ENCODE results near the gene PGRMC1.
"Not testable (repeated sequence)": the region's sequence is repeated elsewhere in the genome, so short reads cannot be mapped to it uniquely, and the experiment has no call there.

The PGRMC1 gene

DNA sequence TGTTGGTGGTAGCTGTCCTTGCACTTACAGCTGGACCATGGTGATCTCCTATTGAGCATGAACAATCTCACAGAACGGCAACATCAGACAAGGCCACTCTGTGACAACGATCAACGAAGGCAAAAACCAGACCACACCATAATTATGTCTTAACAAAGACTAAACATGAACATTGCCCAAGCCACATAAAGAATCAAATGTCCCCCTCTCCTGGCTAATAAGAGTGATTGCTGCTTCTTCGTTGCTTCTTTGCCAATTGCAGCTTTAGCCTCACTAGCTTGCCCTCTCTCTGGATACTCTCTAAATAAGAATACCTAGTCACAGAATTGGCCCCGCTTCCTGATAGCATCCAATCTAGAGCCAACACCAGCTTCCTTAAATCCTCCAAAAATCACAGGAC lies 41.5 kb upstream of the PGRMC1 start:
- TF ChIP-seq, protein P1, sequence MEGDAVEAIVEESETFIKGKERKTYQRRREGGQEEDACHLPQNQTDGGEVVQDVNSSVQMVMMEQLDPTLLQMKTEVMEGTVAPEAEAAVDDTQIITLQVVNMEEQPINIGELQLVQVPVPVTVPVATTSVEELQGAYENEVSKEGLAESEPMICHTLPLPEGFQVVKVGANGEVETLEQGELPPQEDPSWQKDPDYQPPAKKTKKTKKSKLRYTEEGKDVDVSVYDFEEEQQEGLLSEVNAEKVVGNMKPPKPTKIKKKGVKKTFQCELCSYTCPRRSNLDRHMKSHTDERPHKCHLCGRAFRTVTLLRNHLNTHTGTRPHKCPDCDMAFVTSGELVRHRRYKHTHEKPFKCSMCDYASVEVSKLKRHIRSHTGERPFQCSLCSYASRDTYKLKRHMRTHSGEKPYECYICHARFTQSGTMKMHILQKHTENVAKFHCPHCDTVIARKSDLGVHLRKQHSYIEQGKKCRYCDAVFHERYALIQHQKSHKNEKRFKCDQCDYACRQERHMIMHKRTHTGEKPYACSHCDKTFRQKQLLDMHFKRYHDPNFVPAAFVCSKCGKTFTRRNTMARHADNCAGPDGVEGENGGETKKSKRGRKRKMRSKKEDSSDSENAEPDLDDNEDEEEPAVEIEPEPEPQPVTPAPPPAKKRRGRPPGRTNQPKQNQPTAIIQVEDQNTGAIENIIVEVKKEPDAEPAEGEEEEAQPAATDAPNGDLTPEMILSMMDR (IDR thresholded peaks at IDR 0.05; ENCODE audit: low read depth, low read length), result peak; percentile 34

GRCh38 chrX:119201570-119201969 lies 34.5 kb upstream of the PGRMC1 start:
- no peak for DNase-seq (ENCODE audit: extremely low read depth, low read depth)
- TF ChIP-seq, protein P1 (IDR thresholded peaks at IDR 0.05; ENCODE audit: low read depth, low read length), result no peak

More for the DNA sequence above, 41.5 kb upstream of the PGRMC1 start:
- no peak for DNase-seq (ENCODE audit: extremely low read depth, low read depth)

DNA sequence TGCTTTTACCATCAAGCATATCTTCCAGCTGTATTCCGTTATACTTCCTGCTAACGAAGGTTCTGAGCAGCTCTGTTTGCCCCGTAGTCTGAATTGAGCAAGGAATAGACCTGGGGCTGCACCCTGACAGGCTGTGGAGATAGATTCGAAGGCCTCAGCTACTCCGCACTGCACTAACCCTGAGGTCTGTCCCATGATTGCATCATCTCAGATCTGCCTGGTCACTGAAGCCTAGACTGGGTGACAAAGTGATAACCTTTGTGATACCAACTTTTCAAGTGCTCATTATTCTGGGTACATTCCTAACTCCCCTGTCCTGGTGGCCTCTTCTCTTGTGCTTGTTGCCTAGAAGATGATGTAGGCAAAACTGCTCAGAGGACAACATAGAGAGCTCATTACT lies 29.9 kb upstream of the PGRMC1 start:
- DNase-seq (ENCODE audit: extremely low read depth, low read depth), result no peak

DNA sequence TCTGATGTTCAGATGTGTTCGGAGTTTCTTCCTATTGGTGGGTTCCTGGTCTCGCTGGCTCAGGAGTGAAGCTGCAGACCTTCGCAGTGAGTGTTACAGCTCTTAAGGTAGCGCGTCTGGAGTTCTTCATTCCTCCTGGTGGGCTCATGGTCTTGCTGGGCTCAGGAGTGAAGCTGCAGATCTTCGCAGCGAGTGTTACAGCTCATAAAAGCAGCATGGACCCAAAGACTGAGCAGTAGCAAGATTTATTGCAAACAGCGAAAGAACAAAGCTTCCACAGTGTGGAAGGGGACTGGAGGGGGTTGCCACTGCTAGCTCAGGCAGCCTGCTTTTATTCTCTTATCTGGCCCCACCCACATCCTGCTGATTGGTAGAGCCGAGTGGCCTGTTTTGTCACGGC lies 28.6 kb upstream of the PGRMC1 start:
- not testable (repeated sequence) for DNase-seq (ENCODE audit: extremely low read depth, low read depth)

More for the DNA sequence above, 29.9 kb upstream of the PGRMC1 start:
- TF ChIP-seq, protein P1 (IDR thresholded peaks at IDR 0.05; ENCODE audit: low read depth, low read length), result no peak

GRCh38 chrX:119208401-119209057 lies 27.6 kb upstream of the PGRMC1 start:
- no peak for DNase-seq (ENCODE audit: extremely low read depth, low read depth)
- TF ChIP-seq, protein P1 (IDR thresholded peaks at IDR 0.05; ENCODE audit: low read depth, low read length), result no peak

GRCh38 chrX:119210931-119211648 lies 25.0 kb upstream of the PGRMC1 start:
- DNase-seq (ENCODE audit: extremely low read depth, low read depth), result not testable (repeated sequence)

- TF ChIP-seq, protein P1 (IDR thresholded peaks at IDR 0.05; ENCODE audit: low read depth, low read length), result no peak
- no peak for DNase-seq (ENCODE audit: extremely low read depth, low read depth)
Measured at GRCh38 chrX:119211649-119212014, 24.5 kb upstream of the PGRMC1 start.

- DNase-seq (ENCODE audit: extremely low read depth, low read depth), result no peak
- TF ChIP-seq, protein P1 (IDR thresholded peaks at IDR 0.05; ENCODE audit: low read depth, low read length), result peak; percentile 51
Measured at GRCh38 chrX:119218198-119218597, 17.9 kb upstream of the PGRMC1 start.

Measured in AG09319 (cell line).